ENCODE measurements around the gene C12orf43.

C12orf43 gene

GRCh38 chr12:120994589-120995337 is 21.5 kb downstream of the C12orf43 start (continued):
- TF ChIP-seq ZNF692 (tag by site-specific recombination; IDR thresholded peaks at IDR 0.05) (peak; percentile 18; the same call in 1 of the 2 replicates), ZNF335 (tag by site-specific recombination; conservative IDR thresholded peaks at IDR 0.05) (no peak), ZNF174 (tag by site-specific recombination; IDR thresholded peaks at IDR 0.05) (no peak), ZNF169 (tag by site-specific recombination; IDR thresholded peaks at IDR 0.05) (0 out of 2 replicates have a peak, but pooled peaks have one; percentile 38), ZNF140 (tag by site-specific recombination; IDR thresholded peaks at IDR 0.05) (0 out of 2 replicates have a peak, but pooled peaks have one; percentile 2), ZNF544 (tag by site-specific recombination; IDR thresholded peaks at IDR 0.05) (no peak), ZNF791 (tag by site-specific recombination; IDR thresholded peaks at IDR 0.05) (no peak), ZBTB17 (tag by site-specific recombination; IDR thresholded peaks at IDR 0.05) (peak; percentile 99), ZNF24 (tag by site-specific recombination; IDR thresholded peaks at IDR 0.05) (0 out of 2 replicates have a peak, but pooled peaks have one; percentile 24), KLF7 (tag by site-specific recombination; IDR thresholded peaks at IDR 0.05; ENCODE audit: borderline replicate concordance) (no peak), ZNF366 (tag by site-specific recombination; conservative IDR thresholded peaks at IDR 0.05) (peak; percentile 61; the same call in 1 of the 2 replicates), ZNF580 (tag by site-specific recombination; IDR thresholded peaks at IDR 0.05) (0 out of 2 replicates have a peak, but pooled peaks have one; percentile 41), OVOL3 (tag by site-specific recombination; IDR thresholded peaks at IDR 0.05) (no peak), ZNF837 (tag by site-specific recombination; IDR thresholded peaks at IDR 0.05) (no peak), SP2 (tag by site-specific recombination; IDR thresholded peaks at IDR 0.05) (0 out of 2 replicates have a peak, but pooled peaks have one; percentile 4), ZNF473 (tag by site-specific recombination; IDR thresholded peaks at IDR 0.05) (no peak), ZNF626 (tag by site-specific recombination; IDR thresholded peaks at IDR 0.05) (no peak), ZNF639 (tag by site-specific recombination; IDR thresholded peaks at IDR 0.05) (peak; percentile 88), ZBTB21 (tag by site-specific recombination; IDR thresholded peaks at IDR 0.05) (no peak)
- TF ChIP-seq, protein P1, sequence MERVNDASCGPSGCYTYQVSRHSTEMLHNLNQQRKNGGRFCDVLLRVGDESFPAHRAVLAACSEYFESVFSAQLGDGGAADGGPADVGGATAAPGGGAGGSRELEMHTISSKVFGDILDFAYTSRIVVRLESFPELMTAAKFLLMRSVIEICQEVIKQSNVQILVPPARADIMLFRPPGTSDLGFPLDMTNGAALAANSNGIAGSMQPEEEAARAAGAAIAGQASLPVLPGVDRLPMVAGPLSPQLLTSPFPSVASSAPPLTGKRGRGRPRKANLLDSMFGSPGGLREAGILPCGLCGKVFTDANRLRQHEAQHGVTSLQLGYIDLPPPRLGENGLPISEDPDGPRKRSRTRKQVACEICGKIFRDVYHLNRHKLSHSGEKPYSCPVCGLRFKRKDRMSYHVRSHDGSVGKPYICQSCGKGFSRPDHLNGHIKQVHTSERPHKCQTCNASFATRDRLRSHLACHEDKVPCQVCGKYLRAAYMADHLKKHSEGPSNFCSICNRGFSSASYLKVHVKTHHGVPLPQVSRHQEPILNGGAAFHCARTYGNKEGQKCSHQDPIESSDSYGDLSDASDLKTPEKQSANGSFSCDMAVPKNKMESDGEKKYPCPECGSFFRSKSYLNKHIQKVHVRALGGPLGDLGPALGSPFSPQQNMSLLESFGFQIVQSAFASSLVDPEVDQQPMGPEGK (tag by site-specific recombination; IDR thresholded peaks at IDR 0.05) = peak; percentile 33; the same call in 1 of the 2 replicates
- TF ChIP-seq, protein P2, sequence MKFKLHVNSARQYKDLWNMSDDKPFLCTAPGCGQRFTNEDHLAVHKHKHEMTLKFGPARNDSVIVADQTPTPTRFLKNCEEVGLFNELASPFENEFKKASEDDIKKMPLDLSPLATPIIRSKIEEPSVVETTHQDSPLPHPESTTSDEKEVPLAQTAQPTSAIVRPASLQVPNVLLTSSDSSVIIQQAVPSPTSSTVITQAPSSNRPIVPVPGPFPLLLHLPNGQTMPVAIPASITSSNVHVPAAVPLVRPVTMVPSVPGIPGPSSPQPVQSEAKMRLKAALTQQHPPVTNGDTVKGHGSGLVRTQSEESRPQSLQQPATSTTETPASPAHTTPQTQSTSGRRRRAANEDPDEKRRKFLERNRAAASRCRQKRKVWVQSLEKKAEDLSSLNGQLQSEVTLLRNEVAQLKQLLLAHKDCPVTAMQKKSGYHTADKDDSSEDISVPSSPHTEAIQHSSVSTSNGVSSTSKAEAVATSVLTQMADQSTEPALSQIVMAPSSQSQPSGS (tag by site-specific recombination; IDR thresholded peaks at IDR 0.05; ENCODE audit: low read depth) = peak; percentile 41; the same call in 1 of the 2 replicates
- TF ChIP-seq, protein P3, sequence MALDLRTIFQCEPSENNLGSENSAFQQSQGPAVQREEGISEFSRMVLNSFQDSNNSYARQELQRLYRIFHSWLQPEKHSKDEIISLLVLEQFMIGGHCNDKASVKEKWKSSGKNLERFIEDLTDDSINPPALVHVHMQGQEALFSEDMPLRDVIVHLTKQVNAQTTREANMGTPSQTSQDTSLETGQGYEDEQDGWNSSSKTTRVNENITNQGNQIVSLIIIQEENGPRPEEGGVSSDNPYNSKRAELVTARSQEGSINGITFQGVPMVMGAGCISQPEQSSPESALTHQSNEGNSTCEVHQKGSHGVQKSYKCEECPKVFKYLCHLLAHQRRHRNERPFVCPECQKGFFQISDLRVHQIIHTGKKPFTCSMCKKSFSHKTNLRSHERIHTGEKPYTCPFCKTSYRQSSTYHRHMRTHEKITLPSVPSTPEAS (tag by site-specific recombination; IDR thresholded peaks at IDR 0.05) = peak; percentile 33; the same call in 1 of the 2 replicates
- TF ChIP-seq, protein P4, sequence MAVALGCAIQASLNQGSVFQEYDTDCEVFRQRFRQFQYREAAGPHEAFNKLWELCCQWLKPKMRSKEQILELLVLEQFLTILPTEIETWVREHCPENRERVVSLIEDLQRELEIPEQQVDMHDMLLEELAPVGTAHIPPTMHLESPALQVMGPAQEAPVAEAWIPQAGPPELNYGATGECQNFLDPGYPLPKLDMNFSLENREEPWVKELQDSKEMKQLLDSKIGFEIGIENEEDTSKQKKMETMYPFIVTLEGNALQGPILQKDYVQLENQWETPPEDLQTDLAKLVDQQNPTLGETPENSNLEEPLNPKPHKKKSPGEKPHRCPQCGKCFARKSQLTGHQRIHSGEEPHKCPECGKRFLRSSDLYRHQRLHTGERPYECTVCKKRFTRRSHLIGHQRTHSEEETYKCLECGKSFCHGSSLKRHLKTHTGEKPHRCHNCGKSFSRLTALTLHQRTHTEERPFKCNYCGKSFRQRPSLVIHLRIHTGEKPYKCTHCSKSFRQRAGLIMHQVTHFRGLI (tag by site-specific recombination; IDR thresholded peaks at IDR 0.05) = no peak
- TF ChIP-seq, protein P5, sequence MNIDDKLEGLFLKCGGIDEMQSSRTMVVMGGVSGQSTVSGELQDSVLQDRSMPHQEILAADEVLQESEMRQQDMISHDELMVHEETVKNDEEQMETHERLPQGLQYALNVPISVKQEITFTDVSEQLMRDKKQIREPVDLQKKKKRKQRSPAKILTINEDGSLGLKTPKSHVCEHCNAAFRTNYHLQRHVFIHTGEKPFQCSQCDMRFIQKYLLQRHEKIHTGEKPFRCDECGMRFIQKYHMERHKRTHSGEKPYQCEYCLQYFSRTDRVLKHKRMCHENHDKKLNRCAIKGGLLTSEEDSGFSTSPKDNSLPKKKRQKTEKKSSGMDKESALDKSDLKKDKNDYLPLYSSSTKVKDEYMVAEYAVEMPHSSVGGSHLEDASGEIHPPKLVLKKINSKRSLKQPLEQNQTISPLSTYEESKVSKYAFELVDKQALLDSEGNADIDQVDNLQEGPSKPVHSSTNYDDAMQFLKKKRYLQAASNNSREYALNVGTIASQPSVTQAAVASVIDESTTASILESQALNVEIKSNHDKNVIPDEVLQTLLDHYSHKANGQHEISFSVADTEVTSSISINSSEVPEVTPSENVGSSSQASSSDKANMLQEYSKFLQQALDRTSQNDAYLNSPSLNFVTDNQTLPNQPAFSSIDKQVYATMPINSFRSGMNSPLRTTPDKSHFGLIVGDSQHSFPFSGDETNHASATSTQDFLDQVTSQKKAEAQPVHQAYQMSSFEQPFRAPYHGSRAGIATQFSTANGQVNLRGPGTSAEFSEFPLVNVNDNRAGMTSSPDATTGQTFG (tag by site-specific recombination; IDR thresholded peaks at IDR 0.05; ENCODE audit: borderline replicate concordance) = no peak
- TF ChIP-seq, protein P6, sequence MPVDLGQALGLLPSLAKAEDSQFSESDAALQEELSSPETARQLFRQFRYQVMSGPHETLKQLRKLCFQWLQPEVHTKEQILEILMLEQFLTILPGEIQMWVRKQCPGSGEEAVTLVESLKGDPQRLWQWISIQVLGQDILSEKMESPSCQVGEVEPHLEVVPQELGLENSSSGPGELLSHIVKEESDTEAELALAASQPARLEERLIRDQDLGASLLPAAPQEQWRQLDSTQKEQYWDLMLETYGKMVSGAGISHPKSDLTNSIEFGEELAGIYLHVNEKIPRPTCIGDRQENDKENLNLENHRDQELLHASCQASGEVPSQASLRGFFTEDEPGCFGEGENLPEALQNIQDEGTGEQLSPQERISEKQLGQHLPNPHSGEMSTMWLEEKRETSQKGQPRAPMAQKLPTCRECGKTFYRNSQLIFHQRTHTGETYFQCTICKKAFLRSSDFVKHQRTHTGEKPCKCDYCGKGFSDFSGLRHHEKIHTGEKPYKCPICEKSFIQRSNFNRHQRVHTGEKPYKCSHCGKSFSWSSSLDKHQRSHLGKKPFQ (tag by site-specific recombination; IDR thresholded peaks at IDR 0.05) = no peak
